ENCODE data around the gene FAM8A1. TPM values are rescaled to one million over a fixed set of nuclear protein-coding genes. Genes with fewer than 3 reads are reported as not detected.
A peak's percentile ranks its signal among the peaks of the same experiment; 100 is the strongest.

FAM8A1 gene
- total RNA-seq, 2 experiments from 2014 or later = 6.5 to 11.8 TPM

DNA sequence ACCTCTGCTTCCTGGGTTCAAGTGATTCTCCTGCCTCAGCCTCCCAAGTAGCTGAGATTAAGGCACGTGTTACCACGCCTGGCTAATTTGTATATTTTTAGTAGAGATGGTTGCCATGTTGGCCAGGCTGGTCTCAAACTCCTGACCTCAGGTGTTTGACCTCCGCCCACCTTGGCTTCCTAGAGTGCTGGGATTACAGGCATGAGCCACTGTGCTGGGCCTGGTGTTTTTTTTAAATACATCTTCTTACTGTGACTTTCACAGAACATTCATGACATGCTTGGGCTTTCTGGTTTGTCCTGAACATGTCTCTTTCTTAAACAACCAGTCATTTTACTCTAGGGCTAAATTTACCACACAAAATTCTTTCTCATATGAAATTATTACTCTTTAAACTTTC lies 34.7 kb upstream of the FAM8A1 start:
- Histone ChIP-seq H3K4me3 (ENCODE audit: low read depth, low read length, poor library complexity, severe bottlenecking) (no peak overlapping the region), H3K4me1 (ENCODE audit: insufficient read depth, low read length, poor library complexity, severe bottlenecking) (no peaks in the 10 kb centered on the region), H3K4me2 (ENCODE audit: low read length) (no peak overlapping the region), H3K36me3 (ENCODE audit: insufficient read depth, low read length) (no peaks in the 10 kb centered on the region), H4K20me1 (ENCODE audit: insufficient read depth, low read length) (no peaks in the 10 kb centered on the region), H3K79me2 (ENCODE audit: insufficient read depth, low read depth, low read length) (no peaks in the 10 kb centered on the region), H2AFZ (ENCODE audit: low read length) (no peak overlapping the region), H3K9me2 (ENCODE audit: insufficient read depth, low read length) (no peaks in the 10 kb centered on the region), H3K9me3 (ENCODE audit: low read length) (peaks cover 11% of the 10 kb centered on the region; the same call in 1 of the 2 replicates), H3K27ac (ENCODE audit: low read depth, low read length, poor library complexity, severe bottlenecking) (no peak overlapping the region)
- ChIA-PET CTCF (ENCODE audit: unreplicated experiment) (no interaction called here), POLR2A (interaction anchor here (0.8 kb wide), 1 partner anchor 193 kb away, joined by 3 read pairs; no protein-coding TSS in a partner anchor)
- DNase-seq (ENCODE audit: low spot score) = peak; percentile 22
- no TSS peak for BruUV-seq (replicated peaks)
- no peak for TF ChIP-seq EZH2phosphoT487 (IDR thresholded peaks at IDR 0.05; ENCODE audit: borderline replicate concordance, low read depth, low read length)
- TF ChIP-seq, protein P1, sequence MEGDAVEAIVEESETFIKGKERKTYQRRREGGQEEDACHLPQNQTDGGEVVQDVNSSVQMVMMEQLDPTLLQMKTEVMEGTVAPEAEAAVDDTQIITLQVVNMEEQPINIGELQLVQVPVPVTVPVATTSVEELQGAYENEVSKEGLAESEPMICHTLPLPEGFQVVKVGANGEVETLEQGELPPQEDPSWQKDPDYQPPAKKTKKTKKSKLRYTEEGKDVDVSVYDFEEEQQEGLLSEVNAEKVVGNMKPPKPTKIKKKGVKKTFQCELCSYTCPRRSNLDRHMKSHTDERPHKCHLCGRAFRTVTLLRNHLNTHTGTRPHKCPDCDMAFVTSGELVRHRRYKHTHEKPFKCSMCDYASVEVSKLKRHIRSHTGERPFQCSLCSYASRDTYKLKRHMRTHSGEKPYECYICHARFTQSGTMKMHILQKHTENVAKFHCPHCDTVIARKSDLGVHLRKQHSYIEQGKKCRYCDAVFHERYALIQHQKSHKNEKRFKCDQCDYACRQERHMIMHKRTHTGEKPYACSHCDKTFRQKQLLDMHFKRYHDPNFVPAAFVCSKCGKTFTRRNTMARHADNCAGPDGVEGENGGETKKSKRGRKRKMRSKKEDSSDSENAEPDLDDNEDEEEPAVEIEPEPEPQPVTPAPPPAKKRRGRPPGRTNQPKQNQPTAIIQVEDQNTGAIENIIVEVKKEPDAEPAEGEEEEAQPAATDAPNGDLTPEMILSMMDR (conservative IDR thresholded peaks at IDR 0.05; ENCODE audit: low read length) = no peak
- intact Hi-C loops (cut with micrococcal nuclease; ENCODE audit: unreplicated experiment) = no loop called here

DNA sequence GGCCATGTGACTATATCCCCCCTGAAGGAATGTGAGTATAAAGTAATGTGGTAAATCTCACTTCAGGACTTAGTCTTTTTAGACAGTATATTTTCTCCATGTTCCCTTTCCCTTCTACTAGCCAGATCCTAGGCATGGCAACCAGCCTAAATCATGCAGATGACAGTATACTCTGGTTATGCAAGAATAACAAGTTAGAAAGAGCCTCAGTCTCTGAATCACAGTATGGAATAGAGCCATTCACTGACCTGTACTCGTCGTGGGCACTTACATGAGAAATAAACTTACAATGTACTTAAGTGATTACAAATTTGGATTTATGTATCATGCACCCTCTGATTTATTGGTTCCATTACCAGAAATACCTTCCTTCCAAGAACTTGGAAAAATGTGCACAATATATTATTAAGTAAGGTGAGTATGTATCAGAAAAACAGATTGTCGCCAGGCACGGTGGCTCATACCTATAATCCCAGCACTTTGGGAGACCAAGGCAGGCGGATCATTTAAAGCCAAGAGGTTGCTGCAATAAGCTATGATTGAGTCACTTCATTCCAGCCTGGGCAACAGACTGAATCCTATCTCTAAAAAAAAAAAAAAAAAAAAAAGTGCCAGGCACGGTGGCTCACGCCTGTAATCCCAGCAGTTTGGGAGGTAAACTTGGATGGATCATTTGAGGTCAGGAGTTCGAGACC lies 25.1 kb upstream of the FAM8A1 start:
- BruUV-seq (replicated peaks) = no TSS peak

DNA sequence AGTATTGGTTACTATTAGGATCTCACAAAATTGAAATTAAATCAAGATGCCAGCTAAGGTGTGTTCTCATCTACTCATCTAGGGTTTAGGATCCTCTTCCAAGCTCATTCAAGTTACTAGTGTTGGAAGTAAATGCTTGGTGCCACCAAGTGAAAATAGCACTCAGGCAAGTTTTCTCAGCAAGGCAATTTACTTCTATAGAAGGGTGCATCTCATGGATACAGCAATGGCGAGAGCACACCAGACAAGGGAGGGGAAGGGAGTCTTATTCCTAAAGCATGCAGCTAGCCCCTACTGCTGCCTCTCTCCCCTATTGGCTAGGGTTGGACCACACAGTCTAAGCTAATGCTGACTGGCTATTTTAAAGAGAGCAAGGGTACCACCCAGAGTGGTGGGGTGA lies 23.0 kb upstream of the FAM8A1 start:
- H4K20me1 ChIP-seq (ENCODE audit: insufficient read depth, low read length) = no peaks in the 10 kb centered on the region
- H3K27ac ChIP-seq (ENCODE audit: low read depth, low read length, poor library complexity, severe bottlenecking) = no peak overlapping the region
- H3K9me2 ChIP-seq (ENCODE audit: insufficient read depth, low read length) = no peaks in the 10 kb centered on the region
- H3K36me3 ChIP-seq (ENCODE audit: insufficient read depth, low read length) = no peaks in the 10 kb centered on the region
- H3K4me1 ChIP-seq (ENCODE audit: insufficient read depth, low read length, poor library complexity, severe bottlenecking) = no peaks in the 10 kb centered on the region
- H3K9me3 ChIP-seq (ENCODE audit: low read length) = no peaks in the 10 kb centered on the region
- ChIA-PET POLR2A (no interaction called here), CTCF (ENCODE audit: unreplicated experiment) (no interaction called here)
- BruUV-seq (replicated peaks) = no TSS peak
- intact Hi-C loops (cut with micrococcal nuclease; ENCODE audit: unreplicated experiment) = no loop called here
- no peaks in the 10 kb centered on the region for H3K79me2 ChIP-seq (ENCODE audit: insufficient read depth, low read depth, low read length)
- no peak for DNase-seq (ENCODE audit: low spot score)
- H2AFZ ChIP-seq (ENCODE audit: low read length) = no peak overlapping the region
- TF ChIP-seq EZH2phosphoT487 (IDR thresholded peaks at IDR 0.05; ENCODE audit: borderline replicate concordance, low read depth, low read length) = no peak
- TF ChIP-seq, protein P1 (conservative IDR thresholded peaks at IDR 0.05; ENCODE audit: low read length) = no peak
- no peak overlapping the region for H3K4me2 ChIP-seq (ENCODE audit: low read length)
- no peak overlapping the region for H3K4me3 ChIP-seq (ENCODE audit: low read depth, low read length, poor library complexity, severe bottlenecking)

More for the DNA sequence above, 25.1 kb upstream of the FAM8A1 start:
- intact Hi-C loops (cut with micrococcal nuclease; ENCODE audit: unreplicated experiment) = no loop called here
- Histone ChIP-seq H3K79me2 (ENCODE audit: insufficient read depth, low read depth, low read length) (no peaks in the 10 kb centered on the region), H3K4me1 (ENCODE audit: insufficient read depth, low read length, poor library complexity, severe bottlenecking) (no peaks in the 10 kb centered on the region), H3K4me2 (ENCODE audit: low read length) (no peak overlapping the region), H2AFZ (ENCODE audit: low read length) (no peak overlapping the region), H3K9me3 (ENCODE audit: low read length) (no peaks in the 10 kb centered on the region), H4K20me1 (ENCODE audit: insufficient read depth, low read length) (no peaks in the 10 kb centered on the region), H3K9me2 (ENCODE audit: insufficient read depth, low read length) (no peaks in the 10 kb centered on the region), H3K4me3 (ENCODE audit: low read depth, low read length, poor library complexity, severe bottlenecking) (no peak overlapping the region), H3K36me3 (ENCODE audit: insufficient read depth, low read length) (no peaks in the 10 kb centered on the region), H3K27ac (ENCODE audit: low read depth, low read length, poor library complexity, severe bottlenecking) (no peak overlapping the region)
- POLR2A ChIA-PET = interaction anchor here (0.6 to 0.7 kb wide), 3 partner anchors 231 to 742 kb away, joined by 3 to 7 read pairs (median 4); no protein-coding TSS in a partner anchor
- CTCF ChIA-PET (ENCODE audit: unreplicated experiment) = no interaction called here
- no peak for DNase-seq (ENCODE audit: low spot score)
- TF ChIP-seq EZH2phosphoT487 (IDR thresholded peaks at IDR 0.05; ENCODE audit: borderline replicate concordance, low read depth, low read length) = no peak
- TF ChIP-seq, protein P1 (conservative IDR thresholded peaks at IDR 0.05; ENCODE audit: low read length) = no peak

Measured in OCI-LY7 (cell line).